ENCODE results near the gene PSME3. TPM values are rescaled to one million over a fixed set of nuclear protein-coding genes. Genes with fewer than 3 reads are reported as not detected.

PSME3 gene
- total and polyA plus RNA-seq, 2 of the 13 experiments (the other 11 are each of a cell fraction or from before 2014, with no cell fraction given): 66.3 to 135 TPM

- TF ChIP-seq BORCS8-MEF2B (CRISPR knock-in tag; IDR thresholded peaks at IDR 0.05) (peak; percentile 76; the same call in 1 of the 2 replicates), THYN1 (CRISPR knock-in tag; IDR thresholded peaks at IDR 0.05; ENCODE audit: borderline replicate concordance, low read depth) (peak; percentile 32; the same call in 1 of the 2 replicates), ZFP82 (CRISPR knock-in tag; IDR thresholded peaks at IDR 0.05; ENCODE audit: borderline replicate concordance) (peak; percentile 90; the same call in 1 of the 2 replicates), ZNF12 (CRISPR knock-in tag; IDR thresholded peaks at IDR 0.05) (peak; percentile 75), PITX1 (CRISPR knock-in tag; IDR thresholded peaks at IDR 0.05) (peak; percentile 43), ZMYM4 (CRISPR knock-in tag; IDR thresholded peaks at IDR 0.05) (peak; percentile 71), ZFAT (CRISPR knock-in tag; conservative IDR thresholded peaks at IDR 0.05) (0 out of 2 replicates have a peak, but pooled peaks have one; percentile 60), ZNF883 (CRISPR knock-in tag; IDR thresholded peaks at IDR 0.05; ENCODE audit: not compliant biosample characterization) (peak; percentile 99), RAD51 (IDR thresholded peaks at IDR 0.05; ENCODE audit: borderline replicate concordance) (0 out of 2 replicates have a peak, but pooled peaks have one; percentile 22), GFI1 (CRISPR knock-in tag; IDR thresholded peaks at IDR 0.05; ENCODE audit: borderline replicate concordance) (peak; percentile 90), MEF2D (CRISPR knock-in tag; IDR thresholded peaks at IDR 0.05) (peak; percentile 89), MXD1 (CRISPR knock-in tag; IDR thresholded peaks at IDR 0.05) (peak; percentile 100), NR1H2 (CRISPR knock-in tag; IDR thresholded peaks at IDR 0.05; ENCODE audit: borderline replicate concordance, low read depth) (no peak), ZNF30 (CRISPR knock-in tag; IDR thresholded peaks at IDR 0.05) (no peak), ZNF138 (CRISPR knock-in tag; IDR thresholded peaks at IDR 0.05; ENCODE audit: low read depth) (peak; percentile 59; the same call in 1 of the 2 replicates), SSRP1 (CRISPR knock-in tag; IDR thresholded peaks at IDR 0.05) (peak; percentile 21; the same call in 1 of the 2 replicates), ARHGAP35 (CRISPR knock-in tag; IDR thresholded peaks at IDR 0.05; ENCODE audit: borderline replicate concordance) (no peak; the same call in 1 of the 2 replicates), ZNF335 (CRISPR knock-in tag; IDR thresholded peaks at IDR 0.05) (peak; percentile 93; the same call in 1 of the 2 replicates), GMEB1 (CRISPR knock-in tag; IDR thresholded peaks at IDR 0.05; ENCODE audit: borderline replicate concordance) (peak; percentile 97), NCOR1 (IDR thresholded peaks at IDR 0.05; ENCODE audit: borderline replicate concordance, low read length) (peak; percentile 61; the same call in 1 of the 2 replicates), SALL1 (CRISPR knock-in tag; IDR thresholded peaks at IDR 0.05) (peak; percentile 96)
- TF ChIP-seq, protein P1, sequence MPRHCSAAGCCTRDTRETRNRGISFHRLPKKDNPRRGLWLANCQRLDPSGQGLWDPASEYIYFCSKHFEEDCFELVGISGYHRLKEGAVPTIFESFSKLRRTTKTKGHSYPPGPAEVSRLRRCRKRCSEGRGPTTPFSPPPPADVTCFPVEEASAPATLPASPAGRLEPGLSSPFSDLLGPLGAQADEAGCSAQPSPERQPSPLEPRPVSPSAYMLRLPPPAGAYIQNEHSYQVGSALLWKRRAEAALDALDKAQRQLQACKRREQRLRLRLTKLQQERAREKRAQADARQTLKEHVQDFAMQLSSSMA (CRISPR knock-in tag; IDR thresholded peaks at IDR 0.05): peak; percentile 96; the same call in 1 of the 2 replicates
- TF ChIP-seq, protein P2, sequence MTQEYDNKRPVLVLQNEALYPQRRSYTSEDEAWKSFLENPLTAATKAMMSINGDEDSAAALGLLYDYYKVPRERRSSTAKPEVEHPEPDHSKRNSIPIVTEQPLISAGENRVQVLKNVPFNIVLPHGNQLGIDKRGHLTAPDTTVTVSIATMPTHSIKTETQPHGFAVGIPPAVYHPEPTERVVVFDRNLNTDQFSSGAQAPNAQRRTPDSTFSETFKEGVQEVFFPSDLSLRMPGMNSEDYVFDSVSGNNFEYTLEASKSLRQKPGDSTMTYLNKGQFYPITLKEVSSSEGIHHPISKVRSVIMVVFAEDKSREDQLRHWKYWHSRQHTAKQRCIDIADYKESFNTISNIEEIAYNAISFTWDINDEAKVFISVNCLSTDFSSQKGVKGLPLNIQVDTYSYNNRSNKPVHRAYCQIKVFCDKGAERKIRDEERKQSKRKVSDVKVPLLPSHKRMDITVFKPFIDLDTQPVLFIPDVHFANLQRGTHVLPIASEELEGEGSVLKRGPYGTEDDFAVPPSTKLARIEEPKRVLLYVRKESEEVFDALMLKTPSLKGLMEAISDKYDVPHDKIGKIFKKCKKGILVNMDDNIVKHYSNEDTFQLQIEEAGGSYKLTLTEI (CRISPR knock-in tag; conservative IDR thresholded peaks at IDR 0.05): no peak
Measured at GRCh38 chr17:42832934-42833766, at the start of gene PSME3 (continued).

Data from HepG2 (cell line).